OCI-LY7 (cell line): ENCODE data around the gene SPART. TPM values are rescaled to one million over a fixed set of nuclear protein-coding genes. Genes with fewer than 3 reads are reported as not detected.

Experiments used
- BruUV-seq: library from RNA; stranded (reverse); fragments of 400-500 nt; replicated peaks from 2 replicates; lab custom pipeline; 2021; lab: Mats Ljungman, UMichigan
- CTCF ChIA-PET: fragments of 300-600 bp; sonication (Branson Sonifier 250); formaldehyde crosslinking; loops from one replicate; lab custom pipeline; 2022; ENCODE audit warnings: antibody characterized with exemption; ENCODE audit not compliant: unreplicated experiment; lab: Charles Lee
- POLR2A ChIA-PET: fragments of 300-600 bp; sonication (Branson Sonifier 250); formaldehyde crosslinking; loops from one replicate; lab custom pipeline; 2022; ENCODE audit warnings: antibody characterized with exemption; lab: Charles Lee
- DNase-seq: peaks from one replicate; pipeline ENCODE4 v3.0.0-alpha.2; 2015; ENCODE audit warnings: low spot score
- H2AFZ ChIP-seq: fragments of 200-600 bp; sonication (generic), shearing (Covaris generic); 2 replicates; pipeline ENCODE4 v1.6.1; 2014; ENCODE audit warnings: mild to moderate bottlenecking, antibody characterized with exemption, low read length, moderate library complexity
- H3K27ac ChIP-seq: fragments of 200-600 bp; sonication (generic); 2 replicates; pipeline ENCODE4 v1.5.1; 2014; ENCODE audit warnings: mixed run types, low read depth, mild to moderate bottlenecking, moderate library complexity, low read length, inconsistent platforms; ENCODE audit not compliant: poor library complexity, severe bottlenecking
- H3K36me3 ChIP-seq: fragments of 200-600 bp; sonication (generic); 2 replicates; pipeline ENCODE4 v1.6.1; 2014; ENCODE audit warnings: mild to moderate bottlenecking, antibody characterized with exemption, low read length, moderate library complexity, mixed read lengths; ENCODE audit not compliant: insufficient read depth
- H3K4me1 ChIP-seq: fragments of 200-600 bp; sonication (generic); 2 replicates; pipeline ENCODE4 v1.5.1; 2014; ENCODE audit warnings: mild to moderate bottlenecking, low read length; ENCODE audit not compliant: insufficient read depth, poor library complexity, severe bottlenecking
- H3K4me2 ChIP-seq: fragments of 200-600 bp; sonication (generic); 2 replicates; pipeline ENCODE4 v1.6.1; 2014; ENCODE audit warnings: mild to moderate bottlenecking, low read length
- H3K4me3 ChIP-seq: fragments of 200-600 bp; sonication (generic); 2 replicates; pipeline ENCODE4 v1.5.1; 2014; ENCODE audit warnings: mild to moderate bottlenecking, low read depth, low read length; ENCODE audit not compliant: poor library complexity, severe bottlenecking
- H3K79me2 ChIP-seq: fragments of 200-600 bp; sonication (generic); 2 replicates; pipeline ENCODE4 v1.6.1; 2016; ENCODE audit warnings: low read depth, mild to moderate bottlenecking, low read length, moderate library complexity, mixed read lengths; ENCODE audit not compliant: insufficient read depth
- H3K9me2 ChIP-seq: fragments of 200-600 bp; sonication (generic); 2 replicates; pipeline ENCODE4 v1.6.1; 2016; ENCODE audit warnings: mild to moderate bottlenecking, low read length, mixed read lengths; ENCODE audit not compliant: insufficient read depth
- H3K9me3 ChIP-seq: fragments of 200-600 bp; sonication (generic); 2 replicates; pipeline ENCODE4 v1.6.1; 2014; ENCODE audit warnings: mild to moderate bottlenecking, mixed run types, low read length, mixed read lengths
- H4K20me1 ChIP-seq: fragments of 200-600 bp; sonication (generic); 2 replicates; pipeline ENCODE4 v1.6.1; 2014; ENCODE audit warnings: mild to moderate bottlenecking, antibody characterized with exemption, low read length, moderate library complexity, mixed read lengths; ENCODE audit not compliant: insufficient read depth
- EZH2phosphoT487 ChIP-seq: fragments of 200-600 bp; sonication (generic); IDR thresholded peaks from 2 replicates; pipeline ENCODE4 v1.6.1; 2018; ENCODE audit warnings: low read depth, borderline replicate concordance, mild to moderate bottlenecking, mixed run types, antibody characterized with exemption, low read length, moderate library complexity, mixed read lengths
- intact Hi-C: fragments of 100-400 bp; cut with micrococcal nuclease; formaldehyde crosslinking; loops from one replicate; pipeline ENCODE4 v1.10.0; 2022; ENCODE audit not compliant: unreplicated experiment
- total RNA-seq, 2 experiments: library from RNA; depleted of rRNA in 1 of 2; stranded (reverse); fragments of >200 nt in 1 of 2; shearing (Covaris generic) in 1 of 2; gene quantifications; 2 replicates each; pipeline ENCODE4 v1.2.3, GENCODE V29; 2014 to 2022
- TF ChIP-seq, protein P1 (sequence below): fragments of 200-600 bp; sonication (generic); conservative IDR thresholded peaks from 2 replicates; pipeline ENCODE4 v1.5.1; 2014; ENCODE audit warnings: mild to moderate bottlenecking, antibody characterized with exemption, low read length, moderate library complexity, mixed read lengths

The SPART gene
- total RNA-seq, 2 experiments from 2014 or later, result not detected

DNA sequence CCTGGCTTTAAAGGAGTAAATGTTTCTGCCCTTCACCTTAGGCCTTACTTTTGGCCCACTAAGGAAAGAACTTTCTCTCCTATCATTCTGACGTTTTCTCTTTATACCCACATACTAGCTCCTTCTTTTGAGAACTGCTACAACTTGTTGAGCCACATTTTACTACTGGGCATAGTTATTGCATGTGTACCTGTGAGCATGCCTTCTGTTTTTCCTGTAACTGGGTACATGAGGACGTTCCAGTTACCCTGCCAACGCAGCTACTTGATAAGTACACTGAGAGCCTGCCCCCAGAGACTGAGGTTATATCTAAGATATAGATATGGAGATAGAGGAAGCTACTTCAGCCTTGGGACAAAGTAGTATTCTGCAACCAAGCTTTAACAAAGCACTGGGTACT is 52.1 kb downstream of the SPART start:
- no peak for DNase-seq
- no peaks in the 10 kb centered on the region for H3K9me2 ChIP-seq
- ChIA-PET CTCF (no interaction called here), POLR2A (interaction anchor here (0.7 kb wide), 1 partner anchor 99 kb away, joined by 3 read pairs; no protein-coding TSS in a partner anchor)
- H4K20me1 ChIP-seq, result no peaks in the 10 kb centered on the region
- BruUV-seq, result no TSS peak
- H3K9me3 ChIP-seq, result peaks cover 9% of the 10 kb centered on the region; the same call in 1 of the 2 replicates
- no peaks in the 10 kb centered on the region for H3K79me2 ChIP-seq
- TF ChIP-seq EZH2phosphoT487, result no peak
- TF ChIP-seq, protein P1, sequence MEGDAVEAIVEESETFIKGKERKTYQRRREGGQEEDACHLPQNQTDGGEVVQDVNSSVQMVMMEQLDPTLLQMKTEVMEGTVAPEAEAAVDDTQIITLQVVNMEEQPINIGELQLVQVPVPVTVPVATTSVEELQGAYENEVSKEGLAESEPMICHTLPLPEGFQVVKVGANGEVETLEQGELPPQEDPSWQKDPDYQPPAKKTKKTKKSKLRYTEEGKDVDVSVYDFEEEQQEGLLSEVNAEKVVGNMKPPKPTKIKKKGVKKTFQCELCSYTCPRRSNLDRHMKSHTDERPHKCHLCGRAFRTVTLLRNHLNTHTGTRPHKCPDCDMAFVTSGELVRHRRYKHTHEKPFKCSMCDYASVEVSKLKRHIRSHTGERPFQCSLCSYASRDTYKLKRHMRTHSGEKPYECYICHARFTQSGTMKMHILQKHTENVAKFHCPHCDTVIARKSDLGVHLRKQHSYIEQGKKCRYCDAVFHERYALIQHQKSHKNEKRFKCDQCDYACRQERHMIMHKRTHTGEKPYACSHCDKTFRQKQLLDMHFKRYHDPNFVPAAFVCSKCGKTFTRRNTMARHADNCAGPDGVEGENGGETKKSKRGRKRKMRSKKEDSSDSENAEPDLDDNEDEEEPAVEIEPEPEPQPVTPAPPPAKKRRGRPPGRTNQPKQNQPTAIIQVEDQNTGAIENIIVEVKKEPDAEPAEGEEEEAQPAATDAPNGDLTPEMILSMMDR, result no peak
- no peaks in the 10 kb centered on the region for H3K4me1 ChIP-seq
- no peak overlapping the region for H3K4me3 ChIP-seq
- H2AFZ ChIP-seq, result no peak overlapping the region
- no peak overlapping the region for H3K4me2 ChIP-seq
- H3K36me3 ChIP-seq, result no peaks in the 10 kb centered on the region
- intact Hi-C loops, result no loop called here
- no peak overlapping the region for H3K27ac ChIP-seq

DNA sequence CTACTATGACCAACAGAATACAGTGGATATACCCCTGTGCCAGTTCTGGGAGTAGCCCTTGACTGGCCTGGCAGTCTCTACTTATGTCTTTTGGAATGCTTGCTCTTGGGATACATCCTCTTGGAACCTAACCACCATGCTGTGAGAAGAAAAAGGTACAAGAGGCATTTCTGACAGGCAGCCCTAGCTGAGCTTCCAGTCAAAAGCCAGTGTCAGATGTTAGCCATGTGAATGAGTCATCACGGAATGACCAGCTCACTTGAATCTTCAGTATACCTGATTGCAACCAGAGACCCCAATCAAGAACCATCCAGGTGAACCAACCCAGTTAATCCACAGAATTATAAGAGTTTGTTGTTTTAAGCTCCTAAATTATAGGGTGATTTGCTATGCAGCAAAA is 52.7 kb downstream of the SPART start:
- Histone ChIP-seq H3K9me3 (peaks cover 10% of the 10 kb centered on the region; the same call in 1 of the 2 replicates), H3K4me1 (no peaks in the 10 kb centered on the region), H3K4me3 (no peak overlapping the region), H3K79me2 (no peaks in the 10 kb centered on the region), H3K27ac (no peak overlapping the region), H3K9me2 (no peaks in the 10 kb centered on the region), H3K36me3 (no peaks in the 10 kb centered on the region), H4K20me1 (no peaks in the 10 kb centered on the region), H2AFZ (no peak overlapping the region), H3K4me2 (no peak overlapping the region)
- no peak for TF ChIP-seq EZH2phosphoT487
- TF ChIP-seq, protein P1, result no peak
- no TSS peak for BruUV-seq
- no peak for DNase-seq
- intact Hi-C loops, result no loop called here
- ChIA-PET POLR2A (no interaction called here), CTCF (no interaction called here)

DNA sequence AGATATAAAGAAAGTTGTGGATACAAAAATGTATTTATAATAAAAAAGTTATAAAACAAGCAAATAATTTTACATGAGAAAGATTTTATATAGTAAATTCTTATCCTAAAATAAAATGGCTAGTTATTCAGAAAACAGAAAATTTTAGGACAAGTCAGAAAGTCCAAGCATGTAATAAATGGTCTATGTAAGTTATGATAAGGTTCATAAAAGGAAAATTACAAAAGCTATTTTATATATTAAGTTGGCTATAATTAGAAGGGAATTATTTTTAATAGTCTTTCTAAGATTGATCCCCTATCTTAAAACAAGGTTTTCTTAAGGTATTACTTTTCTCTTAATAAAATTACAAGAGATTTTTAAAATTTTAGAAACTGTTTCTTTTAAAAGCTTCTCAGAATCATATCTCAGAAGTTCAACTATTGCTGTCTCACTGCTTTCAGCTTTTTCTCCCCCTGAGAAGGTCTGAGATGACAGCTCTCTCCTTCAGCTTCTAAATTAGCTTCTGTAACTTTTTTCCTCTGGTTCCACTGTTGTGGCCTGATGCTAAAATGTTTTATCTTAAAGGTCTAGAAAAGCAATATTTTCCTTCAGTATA is 57.3 kb downstream of the SPART start:
- ChIA-PET POLR2A (no interaction called here), CTCF (no interaction called here)
- no TSS peak for BruUV-seq
- no peaks in the 10 kb centered on the region for H3K9me2 ChIP-seq
- peaks cover 10% of the 10 kb centered on the region; the same call in 1 of the 2 replicates for H3K9me3 ChIP-seq
- no peak overlapping the region for H2AFZ ChIP-seq
- no peak overlapping the region for H3K4me3 ChIP-seq
- TF ChIP-seq, protein P1, result no peak
- no peak for TF ChIP-seq EZH2phosphoT487
- H3K27ac ChIP-seq, result no peak overlapping the region
- no peaks in the 10 kb centered on the region for H3K36me3 ChIP-seq
- DNase-seq, result peak; percentile 32
- intact Hi-C loops, result no loop called here
- H3K4me2 ChIP-seq, result no peak overlapping the region
- H4K20me1 ChIP-seq, result no peaks in the 10 kb centered on the region
- H3K79me2 ChIP-seq, result no peaks in the 10 kb centered on the region
- H3K4me1 ChIP-seq, result no peaks in the 10 kb centered on the region
